Stimulated activated CD8-positive, alpha-beta memory T cell treated with anti-CD3 and anti-CD28 coated beads, Interleukin-4, amount 100 ng/mL, for 1 hour (primary cell): Measurements from ENCODE around the gene TSPY9.
"Not testable (repeated sequence)": the region's sequence is repeated elsewhere in the genome, so short reads cannot be mapped to it uniquely, and the experiment has no call there.

ENCODE experiments used
- DNase-seq, 2 donors: peaks; one replicate each; pipeline ENCODE4 v3.0.0-alpha.2; 2020; ENCODE audit warnings: low read depth in 2 of 2, low spot score in 1 of 2

The TSPY9 gene

GRCh38 chrY:9486967-9487366, at the start of gene TSPY9:
TSPY9 (plus strand) TSS chrY:9487267; CDS start chrY:9487313, 46 bp downstream.
- not testable (repeated sequence) for DNase-seq

DNA sequence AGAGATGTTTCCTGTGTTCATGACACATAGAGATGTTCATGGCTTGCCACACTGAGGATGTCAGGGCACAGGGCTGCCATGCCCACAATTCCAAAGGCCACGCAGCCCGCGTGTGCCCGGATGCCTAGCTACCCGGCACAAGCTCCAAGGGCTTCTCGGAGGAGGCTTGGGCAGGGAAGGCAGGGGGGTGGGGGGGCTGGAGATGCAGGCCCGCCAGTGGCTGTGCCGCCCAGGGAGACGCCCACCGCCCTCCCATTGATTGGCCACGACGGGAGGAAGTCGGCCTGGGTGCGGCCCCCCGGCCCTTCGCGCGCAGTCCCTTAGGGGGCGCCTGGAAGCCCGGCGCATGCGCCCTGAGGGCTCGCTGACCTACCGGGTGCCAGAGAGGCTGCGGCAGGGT, 20.4 kb upstream of the TSPY9 start, which contains the start of gene TSPY1:
TSPY1 (plus strand) TSS at position 301 of the 400 bp plus-strand sequence; CDS start at position 347, 46 bp downstream.
- DNase-seq: not testable (repeated sequence)

DNA sequence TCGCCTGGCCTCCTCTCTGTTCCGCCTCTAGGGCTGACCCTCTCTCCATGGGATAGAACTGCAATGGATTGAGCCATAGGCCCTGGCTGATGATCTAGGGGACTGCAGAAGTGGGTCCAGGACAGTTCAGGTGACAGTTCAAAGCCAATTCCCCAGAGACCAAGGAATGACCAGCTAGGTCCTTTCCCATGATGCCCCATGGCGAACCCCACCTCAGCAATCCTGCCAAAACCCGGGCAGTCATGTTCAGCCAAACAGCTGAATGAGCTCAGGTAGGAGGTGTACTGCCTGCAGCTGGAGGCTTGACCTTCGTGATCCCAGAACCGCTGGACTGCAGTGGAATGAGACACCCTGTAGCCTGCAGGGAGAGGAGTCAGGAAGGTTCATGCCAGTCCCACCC, 17.3 kb downstream of the TSPY9 start:
- DNase-seq: not testable (repeated sequence)

GRCh38 chrY:9516287-9516686, 29.2 kb downstream of the TSPY9 start:
- not testable (repeated sequence) for DNase-seq

DNA sequence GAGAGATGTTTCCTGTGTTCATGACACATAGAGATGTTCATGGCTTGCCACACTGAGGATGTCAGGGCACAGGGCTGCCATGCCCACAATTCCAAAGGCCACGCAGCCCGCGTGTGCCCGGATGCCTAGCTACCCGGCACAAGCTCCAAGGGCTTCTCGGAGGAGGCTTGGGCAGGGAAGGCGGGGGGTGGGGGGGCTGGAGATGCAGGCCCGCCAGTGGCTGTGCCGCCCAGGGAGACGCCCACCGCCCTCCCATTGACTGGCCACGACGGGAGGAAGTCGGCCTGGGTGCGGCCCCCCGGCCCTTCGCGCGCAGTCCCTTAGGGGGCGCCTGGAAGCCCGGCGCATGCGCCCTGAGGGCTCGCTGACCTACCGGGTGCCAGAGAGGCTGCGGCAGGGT, 40.5 kb downstream of the TSPY9 start, which contains the start of gene TSPY10:
TSPY10 (plus strand) TSS at position 301 of the 400 bp plus-strand sequence; CDS start at position 347, 46 bp downstream.
- not testable (repeated sequence) for DNase-seq
